Right lung (tissue), 5 donors: Measurements from ENCODE around the gene ZDHHC7. TPM values are rescaled to one million over a fixed set of nuclear protein-coding genes. Genes with fewer than 3 reads are reported as not detected.
A peak's percentile ranks its signal among the peaks of the same experiment; 100 is the strongest.

Source experiments
- DNase-seq, 2 donors: peaks; one replicate each; pipeline ENCODE4 v3.0.0-alpha.2; 2013
- polyA plus RNA-seq, 5 donors: library from polyadenylated mRNA; unstranded; fragments of 120-200 nt; gene quantifications; one replicate each; pipeline versions ENCODE4 v1.2.1 to v1.2.3, GENCODE V29; 2013; ENCODE audit warnings: inconsistent platforms in 1 of 5, low replicate concordance in 1 of 5; ENCODE audit not compliant: insufficient read length in 5 of 5, insufficient read depth in 1 of 5

The ZDHHC7 gene
- polyA plus RNA-seq, 5 donors, result 52.9 to 68.4 (median 59.7) TPM

- DNase-seq, result no peak
These were observed 15.4 kb upstream of the ZDHHC7 start for GRCh38 chr16:85026703-85027102.

GRCh38 chr16:85025781-85026653 lies 14.7 kb upstream of the ZDHHC7 start:
- no peak for DNase-seq

GRCh38 chr16:85019659-85020245 lies 8.4 kb upstream of the ZDHHC7 start:
- no peak for DNase-seq

GRCh38 chr16:85018529-85019236 lies 7.3 kb upstream of the ZDHHC7 start:
- DNase-seq, result no peak

- no peak for DNase-seq
These were observed 6.3 kb upstream of the ZDHHC7 start for GRCh38 chr16:85017633-85018032.

- DNase-seq, result no peak
These were observed 5.8 kb upstream of the ZDHHC7 start for GRCh38 chr16:85017151-85017550.

GRCh38 chr16:85015481-85016187 lies 4.3 kb upstream of the ZDHHC7 start:
- no peak for DNase-seq

- no peak for DNase-seq
These were observed 3.0 kb upstream of the ZDHHC7 start for GRCh38 chr16:85014311-85014710.

GRCh38 chr16:85011846-85012284 lies 530 bp upstream of the ZDHHC7 start:
- no peak for DNase-seq

- no peak for DNase-seq
These were observed 847 bp downstream of the ZDHHC7 start for GRCh38 chr16:85010446-85010930.

- no peak for DNase-seq
These were observed 3.1 kb downstream of the ZDHHC7 start for GRCh38 chr16:85008271-85008670.

- DNase-seq, result no peak
These were observed 3.7 kb downstream of the ZDHHC7 start for GRCh38 chr16:85007496-85008214.

GRCh38 chr16:85006639-85007038 lies 4.7 kb downstream of the ZDHHC7 start:
- DNase-seq, result no peak

- DNase-seq, result no peak
These were observed 5.9 kb downstream of the ZDHHC7 start for GRCh38 chr16:85005285-85006069.

GRCh38 chr16:85004587-85005205 lies 6.6 kb downstream of the ZDHHC7 start:
- peak in 1 of 2 donors; percentile 42 for DNase-seq

GRCh38 chr16:85003725-85004586 lies 7.4 kb downstream of the ZDHHC7 start:
- no peak for DNase-seq

GRCh38 chr16:85003076-85003475 lies 8.3 kb downstream of the ZDHHC7 start:
- DNase-seq, result no peak

GRCh38 chr16:85002608-85003007 lies 8.7 kb downstream of the ZDHHC7 start:
- DNase-seq, result no peak

GRCh38 chr16:85002099-85002541 lies 9.2 kb downstream of the ZDHHC7 start:
- no peak for DNase-seq
